GF-D8 (cell line): ENCODE data around the gene MAP7D3.
"Not testable (repeated sequence)": the region's sequence is repeated elsewhere in the genome, so short reads cannot be mapped to it uniquely, and the experiment has no call there.

Experiments used
- DNase-seq: peaks from one replicate; lab custom pipeline; 2025; lab: John Stamatoyannopoulos, UW

Gene MAP7D3

DNA sequence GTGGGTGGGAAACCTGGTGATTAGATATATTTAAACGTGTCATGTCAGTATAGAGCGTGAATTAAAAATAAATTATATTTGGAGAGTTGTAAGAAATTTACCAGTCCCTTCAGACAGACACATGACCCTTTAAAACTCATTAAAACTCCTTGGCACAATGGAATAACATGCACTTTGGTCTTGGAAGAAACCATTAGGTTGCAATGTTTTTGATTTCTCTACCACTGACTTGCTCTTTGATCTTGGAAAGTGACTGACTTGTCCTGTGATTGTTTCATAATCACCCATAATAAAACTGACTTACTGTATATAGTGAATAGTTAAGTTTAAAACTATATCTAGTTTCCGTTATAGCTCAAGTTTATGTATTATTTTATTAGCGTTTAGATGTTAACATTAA lies 68.0 kb downstream of the MAP7D3 start:
- DNase-seq, result no peak

DNA sequence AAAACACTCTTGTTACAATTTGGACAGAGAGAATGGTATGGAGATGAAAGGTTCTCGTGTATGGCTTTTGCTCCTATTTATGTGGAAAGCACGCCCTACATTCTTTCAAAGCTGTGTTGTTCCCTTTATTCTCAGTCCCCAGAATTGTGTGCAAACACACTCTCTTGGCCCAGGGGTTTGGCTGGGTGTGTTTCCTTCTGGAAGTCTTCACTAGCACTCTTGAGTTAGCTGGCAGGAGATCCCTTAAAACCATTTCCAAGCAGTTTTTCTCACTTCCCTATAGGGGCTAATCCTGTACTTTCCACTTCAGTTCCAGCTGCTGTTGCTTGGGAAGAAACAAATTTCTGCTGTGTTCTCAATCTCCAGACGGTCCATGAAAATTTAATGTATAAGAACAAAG lies 68.8 kb downstream of the MAP7D3 start:
- DNase-seq, result no peak

- no peak for DNase-seq
Observed at GRCh38 chrX:136179133-136179532, 72.1 kb downstream of the MAP7D3 start.

DNA sequence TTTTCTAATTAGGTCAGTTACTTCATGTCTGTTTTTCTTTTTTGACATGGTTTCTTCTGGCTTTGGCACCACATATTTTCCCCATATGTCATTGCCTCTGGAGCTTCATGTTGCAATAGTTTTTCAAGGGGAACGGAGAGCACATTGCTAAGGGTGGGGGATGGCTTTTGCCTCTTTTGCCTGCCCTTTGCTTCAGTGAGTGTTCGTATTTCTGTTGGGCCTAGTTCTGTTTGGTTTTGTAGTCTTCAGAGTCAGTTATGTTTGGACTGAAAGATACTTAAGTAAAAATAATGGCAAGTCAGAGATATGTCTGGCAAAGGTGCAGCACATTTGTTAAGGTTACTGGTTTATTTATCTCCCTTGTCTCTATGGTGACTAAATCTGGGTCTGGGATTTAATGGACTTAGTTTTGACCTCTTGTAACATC lies 74.8 kb downstream of the MAP7D3 start:
- DNase-seq, result no peak

- no peak for DNase-seq
Observed at GRCh38 chrX:136171420-136171819, 79.8 kb downstream of the MAP7D3 start.

GRCh38 chrX:136170139-136170800 lies 80.9 kb downstream of the MAP7D3 start:
- DNase-seq, result no peak

GRCh38 chrX:136168929-136169735 lies 82.1 kb downstream of the MAP7D3 start:
- DNase-seq, result no peak

GRCh38 chrX:136167989-136168388 lies 83.2 kb downstream of the MAP7D3 start:
- DNase-seq, result not testable (repeated sequence)

DNA sequence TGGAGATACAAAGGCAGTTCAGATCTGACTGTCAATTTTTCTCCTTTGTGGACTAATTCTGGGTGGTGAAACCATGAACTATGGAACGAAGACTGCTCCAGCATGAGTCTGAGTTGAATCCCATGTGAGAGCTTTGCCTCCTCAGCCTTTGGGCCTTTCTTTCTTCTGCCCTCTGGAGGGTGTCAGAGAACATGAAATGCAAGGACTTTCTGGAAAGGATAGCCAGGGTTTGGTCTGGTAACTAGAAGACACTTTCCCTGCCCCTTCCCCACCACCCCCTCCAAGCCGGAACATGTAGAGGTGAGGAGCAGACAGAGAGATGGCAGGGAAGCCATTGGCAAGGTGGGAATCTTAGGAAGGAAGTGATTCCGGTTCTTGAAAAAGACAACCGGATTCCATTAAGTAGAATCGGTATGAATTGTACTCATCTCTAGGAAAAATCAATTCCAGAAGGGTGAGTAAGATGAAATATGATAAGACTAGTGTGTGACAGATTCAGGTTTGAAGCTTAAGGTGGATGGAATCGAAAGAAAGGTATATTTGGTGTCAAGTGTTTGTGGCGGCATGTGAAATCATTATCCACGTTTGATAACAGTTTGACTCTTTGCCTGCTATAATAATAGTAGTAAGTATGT lies 84.9 kb downstream of the MAP7D3 start:
- no peak for DNase-seq

GRCh38 chrX:136165406-136165805 lies 85.8 kb downstream of the MAP7D3 start:
- no peak for DNase-seq

DNA sequence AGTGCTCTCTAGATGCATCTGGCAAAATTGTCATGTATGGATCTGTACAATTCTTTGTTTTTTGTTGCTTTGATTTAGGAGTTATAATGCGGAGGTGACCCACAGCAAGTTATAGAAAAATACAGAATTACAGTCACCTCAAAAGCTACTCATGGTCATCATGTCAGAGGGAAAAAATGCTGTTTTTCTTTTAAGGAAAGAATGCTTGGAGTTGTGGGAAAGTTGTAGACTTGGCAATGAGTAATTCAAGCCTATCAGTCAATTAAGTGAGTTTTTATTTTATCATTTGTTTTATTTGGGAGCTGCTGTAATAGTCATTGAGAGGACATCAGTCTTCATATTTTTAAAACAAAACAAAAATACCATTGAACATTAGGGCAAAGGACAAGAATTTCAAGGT lies 87.5 kb downstream of the MAP7D3 start:
- no peak for DNase-seq
